ENCODE results near the gene CETN2. TPM values are rescaled to one million over a fixed set of nuclear protein-coding genes. Genes with fewer than 3 reads are reported as not detected.

The CETN2 gene
- total RNA-seq, 1 donor from 2014 or later: 38.0 TPM

DNA sequence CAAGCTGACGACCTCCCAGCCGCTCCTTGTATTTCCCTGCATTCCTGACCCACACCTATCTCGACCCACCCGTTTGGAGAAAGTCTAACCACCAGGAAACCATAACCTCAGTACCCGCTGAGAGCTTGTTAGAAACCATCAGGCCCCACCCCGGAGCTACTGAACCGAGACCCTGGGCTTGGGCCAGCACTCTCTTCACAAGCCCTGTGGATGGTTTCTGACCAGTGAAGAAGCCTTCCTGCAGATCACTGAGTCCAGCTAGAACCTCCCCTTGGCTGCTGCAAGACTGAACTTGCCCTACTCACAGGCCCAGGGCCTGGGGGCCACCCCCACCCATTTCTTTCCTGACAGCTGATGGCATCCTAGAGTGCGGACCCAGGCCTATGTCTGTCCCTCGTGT is 40.7 kb upstream of the CETN2 start:
- Histone ChIP-seq H3K27ac (ENCODE audit: low read depth, low read length) (no peak overlapping the region), H3K27me3 (ENCODE audit: insufficient read depth, low read length) (no peaks in the 10 kb centered on the region), H4K20me1 (ENCODE audit: insufficient read depth, low read length) (no peaks in the 10 kb centered on the region), H3K9me3 (ENCODE audit: insufficient read depth, low read depth, low read length) (no peaks in the 10 kb centered on the region), H3K4me3 (ENCODE audit: insufficient read depth, low read depth, low read length) (no peak overlapping the region), H2AFZ (ENCODE audit: low read depth, low read length) (no peak overlapping the region), H3K79me2 (ENCODE audit: insufficient read depth, low read length) (no peaks in the 10 kb centered on the region), H3K4me2 (ENCODE audit: low read length) (no peak overlapping the region), H3K9ac (ENCODE audit: low read length) (no peak overlapping the region), H3K36me3 (ENCODE audit: insufficient read depth, low read length) (peaks cover 10% of the 10 kb centered on the region), H3K4me1 (ENCODE audit: insufficient read depth, low read length) (no peaks in the 10 kb centered on the region)
- Mint-ChIP-seq H3K27ac (ENCODE audit: unreplicated experiment) (no peak overlapping the region), H3K4me1 (ENCODE audit: low read depth, unreplicated experiment) (no peaks in the 10 kb centered on the region), H3K36me3 (ENCODE audit: low read depth, unreplicated experiment) (peaks cover 1% of the 10 kb centered on the region), H3K9me3 (ENCODE audit: unreplicated experiment) (no peaks in the 10 kb centered on the region), H3K27me3 (ENCODE audit: low read depth, unreplicated experiment) (no peaks in the 10 kb centered on the region), H3K4me3 (ENCODE audit: unreplicated experiment) (no peak overlapping the region)
- DNase-seq (ENCODE audit: low read depth): no peak
- TF ChIP-seq, protein P1, sequence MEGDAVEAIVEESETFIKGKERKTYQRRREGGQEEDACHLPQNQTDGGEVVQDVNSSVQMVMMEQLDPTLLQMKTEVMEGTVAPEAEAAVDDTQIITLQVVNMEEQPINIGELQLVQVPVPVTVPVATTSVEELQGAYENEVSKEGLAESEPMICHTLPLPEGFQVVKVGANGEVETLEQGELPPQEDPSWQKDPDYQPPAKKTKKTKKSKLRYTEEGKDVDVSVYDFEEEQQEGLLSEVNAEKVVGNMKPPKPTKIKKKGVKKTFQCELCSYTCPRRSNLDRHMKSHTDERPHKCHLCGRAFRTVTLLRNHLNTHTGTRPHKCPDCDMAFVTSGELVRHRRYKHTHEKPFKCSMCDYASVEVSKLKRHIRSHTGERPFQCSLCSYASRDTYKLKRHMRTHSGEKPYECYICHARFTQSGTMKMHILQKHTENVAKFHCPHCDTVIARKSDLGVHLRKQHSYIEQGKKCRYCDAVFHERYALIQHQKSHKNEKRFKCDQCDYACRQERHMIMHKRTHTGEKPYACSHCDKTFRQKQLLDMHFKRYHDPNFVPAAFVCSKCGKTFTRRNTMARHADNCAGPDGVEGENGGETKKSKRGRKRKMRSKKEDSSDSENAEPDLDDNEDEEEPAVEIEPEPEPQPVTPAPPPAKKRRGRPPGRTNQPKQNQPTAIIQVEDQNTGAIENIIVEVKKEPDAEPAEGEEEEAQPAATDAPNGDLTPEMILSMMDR (IDR thresholded peaks at IDR 0.05; ENCODE audit: insufficient read depth, low read depth, low read length): no peak
- TF ChIP-seq EZH2 (IDR thresholded peaks at IDR 0.05; ENCODE audit: insufficient read depth, low read length): no peak
- FAIRE-seq: no peak

DNA sequence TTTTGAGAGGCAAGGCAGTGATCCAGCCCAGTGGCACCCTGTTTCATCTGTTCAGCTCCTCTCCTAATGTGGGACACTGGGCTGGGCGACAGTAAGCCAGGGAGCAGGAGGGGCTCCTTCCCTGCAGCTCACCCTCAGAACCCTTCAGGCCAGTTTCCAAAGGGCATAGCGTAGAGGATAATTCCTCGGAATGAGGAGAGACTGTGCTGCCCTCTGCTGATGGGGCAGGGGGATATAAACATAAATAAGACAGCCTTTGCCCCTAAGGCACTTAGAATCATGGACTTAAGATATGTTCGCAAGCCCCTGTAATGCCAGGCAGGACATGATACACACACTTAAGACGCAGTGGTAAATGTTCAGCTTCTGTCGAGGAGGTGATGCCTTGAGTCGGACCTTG is 39.4 kb upstream of the CETN2 start:
- Histone ChIP-seq H3K4me2 (ENCODE audit: low read length) (no peak overlapping the region), H3K9ac (ENCODE audit: low read length) (no peak overlapping the region), H3K79me2 (ENCODE audit: insufficient read depth, low read length) (no peaks in the 10 kb centered on the region), H3K4me3 (ENCODE audit: insufficient read depth, low read depth, low read length) (no peak overlapping the region), H2AFZ (ENCODE audit: low read depth, low read length) (no peak overlapping the region), H3K27ac (ENCODE audit: low read depth, low read length) (no peak overlapping the region), H3K9me3 (ENCODE audit: insufficient read depth, low read depth, low read length) (no peaks in the 10 kb centered on the region), H4K20me1 (ENCODE audit: insufficient read depth, low read length) (no peaks in the 10 kb centered on the region), H3K27me3 (ENCODE audit: insufficient read depth, low read length) (no peaks in the 10 kb centered on the region), H3K36me3 (ENCODE audit: insufficient read depth, low read length) (peaks cover 10% of the 10 kb centered on the region), H3K4me1 (ENCODE audit: insufficient read depth, low read length) (no peaks in the 10 kb centered on the region)
- Mint-ChIP-seq H3K9me3 (ENCODE audit: unreplicated experiment) (no peaks in the 10 kb centered on the region), H3K27ac (ENCODE audit: unreplicated experiment) (no peak overlapping the region), H3K4me1 (ENCODE audit: low read depth, unreplicated experiment) (no peaks in the 10 kb centered on the region), H3K27me3 (ENCODE audit: low read depth, unreplicated experiment) (no peaks in the 10 kb centered on the region), H3K36me3 (ENCODE audit: low read depth, unreplicated experiment) (peaks cover 1% of the 10 kb centered on the region), H3K4me3 (ENCODE audit: unreplicated experiment) (no peak overlapping the region)
- no peak for TF ChIP-seq EZH2 (IDR thresholded peaks at IDR 0.05; ENCODE audit: insufficient read depth, low read length)
- TF ChIP-seq, protein P1 (IDR thresholded peaks at IDR 0.05; ENCODE audit: insufficient read depth, low read depth, low read length): no peak
- DNase-seq (ENCODE audit: low read depth) (no peak), FAIRE-seq (no peak)

DNA sequence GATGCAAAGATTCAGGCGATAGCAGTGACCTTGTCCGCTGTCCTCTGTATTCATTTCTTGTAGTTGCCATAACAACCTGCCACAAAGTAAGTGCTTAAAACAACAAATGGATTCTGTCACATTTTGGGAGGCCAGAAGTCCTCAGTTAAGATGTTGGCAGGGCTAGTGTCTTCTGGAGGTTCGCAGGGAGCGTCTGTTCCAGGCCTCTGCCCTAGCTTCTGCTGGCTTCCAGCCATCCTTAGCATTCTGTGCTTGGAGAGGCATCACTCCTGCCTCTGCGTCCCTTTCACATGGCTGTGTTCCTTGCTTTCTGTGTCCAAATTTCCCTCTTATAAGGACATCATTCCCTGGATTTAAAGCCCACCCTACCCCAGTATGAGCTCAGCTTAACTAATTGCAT is 35.8 kb upstream of the CETN2 start:
- H3K4me2 ChIP-seq (ENCODE audit: low read length): no peak overlapping the region
- H4K20me1 ChIP-seq (ENCODE audit: insufficient read depth, low read length): no peaks in the 10 kb centered on the region
- Mint-ChIP-seq H3K9me3 (ENCODE audit: unreplicated experiment) (no peaks in the 10 kb centered on the region), H3K4me3 (ENCODE audit: unreplicated experiment) (no peak overlapping the region), H3K27me3 (ENCODE audit: low read depth, unreplicated experiment) (no peaks in the 10 kb centered on the region), H3K4me1 (ENCODE audit: low read depth, unreplicated experiment) (peaks cover 8% of the 10 kb centered on the region), H3K27ac (ENCODE audit: unreplicated experiment) (no peak overlapping the region), H3K36me3 (ENCODE audit: low read depth, unreplicated experiment) (peaks cover 6% of the 10 kb centered on the region)
- peaks cover 10% of the 10 kb centered on the region for H3K36me3 ChIP-seq (ENCODE audit: insufficient read depth, low read length)
- H3K79me2 ChIP-seq (ENCODE audit: insufficient read depth, low read length): no peaks in the 10 kb centered on the region
- FAIRE-seq (no peak), DNase-seq (ENCODE audit: low read depth) (no peak)
- H3K4me3 ChIP-seq (ENCODE audit: insufficient read depth, low read depth, low read length): no peak overlapping the region
- no peak overlapping the region for H3K27ac ChIP-seq (ENCODE audit: low read depth, low read length)
- no peak overlapping the region for H3K9ac ChIP-seq (ENCODE audit: low read length)
- no peak overlapping the region for H2AFZ ChIP-seq (ENCODE audit: low read depth, low read length)
- no peaks in the 10 kb centered on the region for H3K9me3 ChIP-seq (ENCODE audit: insufficient read depth, low read depth, low read length)
- TF ChIP-seq, protein P1 (IDR thresholded peaks at IDR 0.05; ENCODE audit: insufficient read depth, low read depth, low read length): no peak
- no peak for TF ChIP-seq EZH2 (IDR thresholded peaks at IDR 0.05; ENCODE audit: insufficient read depth, low read length)
- H3K27me3 ChIP-seq (ENCODE audit: insufficient read depth, low read length): no peaks in the 10 kb centered on the region
- no peaks in the 10 kb centered on the region for H3K4me1 ChIP-seq (ENCODE audit: insufficient read depth, low read length)

Measured in astrocyte (in vitro differentiated cells and primary cell).